Measurements from ENCODE around the gene IL7R.
"Not testable (repeated sequence)": the region's sequence is repeated elsewhere in the genome, so short reads cannot be mapped to it uniquely, and the experiment has no call there.

The IL7R gene

GRCh38 chr5:35853631-35854030 is 3.1 kb upstream of the IL7R start:
- H3K4me3 ChIP-seq (ENCODE audit: low read length): no peak overlapping the region
- no peak for TF ChIP-seq ZNF274 (IDR thresholded peaks at IDR 0.05; ENCODE audit: low read depth, low read length)

DNA sequence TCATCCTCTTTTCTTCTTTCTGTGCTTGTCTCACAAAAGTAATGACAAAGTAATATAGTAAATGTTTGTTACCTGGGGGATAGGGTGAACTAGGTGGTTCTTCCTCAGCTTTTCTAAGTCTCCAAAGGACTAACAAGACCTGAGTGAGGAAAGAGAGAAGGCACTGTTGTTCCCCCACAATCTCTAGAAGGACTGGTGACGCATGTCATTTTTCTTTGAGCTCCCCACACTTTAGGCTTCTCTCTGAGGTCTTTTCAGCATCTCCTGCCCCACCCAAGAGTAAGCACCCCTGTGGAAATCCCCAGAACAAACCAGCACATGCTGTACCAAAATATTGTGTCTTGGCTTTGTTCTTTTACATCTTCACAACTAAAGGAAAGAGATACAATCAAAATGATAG is 2.4 kb upstream of the IL7R start:
- no peak for TF ChIP-seq ZNF274 (IDR thresholded peaks at IDR 0.05; ENCODE audit: low read depth, low read length)
- H3K4me3 ChIP-seq (ENCODE audit: low read length): no peak overlapping the region

GRCh38 chr5:35855187-35855586 is 1.5 kb upstream of the IL7R start:
- H3K4me3 ChIP-seq (ENCODE audit: low read length): no peak overlapping the region
- no peak for TF ChIP-seq ZNF274 (IDR thresholded peaks at IDR 0.05; ENCODE audit: low read depth, low read length)

DNA sequence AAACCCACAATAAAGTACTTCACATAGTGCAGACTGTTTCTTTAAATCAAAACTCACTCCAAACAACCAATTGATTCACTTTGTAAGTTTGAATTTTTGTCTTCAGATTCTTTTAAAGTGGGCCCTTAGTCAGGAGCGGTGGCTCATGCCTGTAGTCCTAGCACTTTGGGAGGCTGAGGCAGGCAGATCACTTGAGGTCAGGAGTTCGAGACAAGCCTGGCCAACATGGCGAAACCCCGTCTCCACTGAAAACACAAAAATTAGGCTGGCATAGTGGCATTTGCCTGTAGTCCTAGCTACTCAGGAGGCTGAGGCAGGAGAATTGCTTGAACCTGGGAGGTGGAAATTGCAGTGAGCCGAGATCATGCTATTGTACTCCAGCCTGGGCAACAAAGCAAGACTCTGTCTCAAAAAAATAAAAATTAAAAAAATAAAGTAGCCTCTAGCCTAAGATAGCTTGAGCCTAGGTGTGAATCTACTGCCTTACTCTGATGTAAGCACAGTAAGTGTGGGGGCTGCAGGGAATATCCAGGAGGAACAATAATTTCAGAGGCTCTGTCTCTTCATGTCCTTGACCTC is 416 bp upstream of the IL7R start:
- H3K4me3 ChIP-seq (ENCODE audit: low read length): not testable (repeated sequence)

GRCh38 chr5:35857606-35858205 is 1.0 kb downstream of the IL7R start:
- no peak overlapping the region for H3K4me3 ChIP-seq (ENCODE audit: low read length)
- no peak for TF ChIP-seq ZNF274 (IDR thresholded peaks at IDR 0.05; ENCODE audit: low read depth, low read length)

GRCh38 chr5:35859101-35859661 is 2.5 kb downstream of the IL7R start:
- no peak for TF ChIP-seq ZNF274 (IDR thresholded peaks at IDR 0.05; ENCODE audit: low read depth, low read length)
- H3K4me3 ChIP-seq (ENCODE audit: low read length): no peak overlapping the region

DNA sequence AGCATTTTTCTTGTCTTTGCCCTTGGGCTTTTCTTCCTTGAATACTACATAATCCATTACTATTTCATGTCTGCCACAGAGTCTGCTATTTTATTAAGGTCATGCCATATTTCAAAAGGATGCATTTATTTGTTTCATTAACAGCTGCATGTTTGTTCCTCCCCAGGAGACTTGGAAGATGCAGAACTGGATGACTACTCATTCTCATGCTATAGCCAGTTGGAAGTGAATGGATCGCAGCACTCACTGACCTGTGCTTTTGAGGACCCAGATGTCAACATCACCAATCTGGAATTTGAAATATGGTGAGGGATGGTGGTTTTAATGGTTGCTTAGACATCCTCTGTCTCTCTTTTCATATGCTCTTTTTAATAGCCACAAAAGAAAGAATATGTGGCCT is 4.0 kb downstream of the IL7R start:
- H3K4me3 ChIP-seq (ENCODE audit: low read length): no peak overlapping the region
- no peak for TF ChIP-seq ZNF274 (IDR thresholded peaks at IDR 0.05; ENCODE audit: low read depth, low read length)

- no peak for TF ChIP-seq ZNF274 (IDR thresholded peaks at IDR 0.05; ENCODE audit: low read depth, low read length)
- H3K4me3 ChIP-seq (ENCODE audit: low read length): no peak overlapping the region
These were observed 5.0 kb downstream of the IL7R start for GRCh38 chr5:35861718-35862117.

DNA sequence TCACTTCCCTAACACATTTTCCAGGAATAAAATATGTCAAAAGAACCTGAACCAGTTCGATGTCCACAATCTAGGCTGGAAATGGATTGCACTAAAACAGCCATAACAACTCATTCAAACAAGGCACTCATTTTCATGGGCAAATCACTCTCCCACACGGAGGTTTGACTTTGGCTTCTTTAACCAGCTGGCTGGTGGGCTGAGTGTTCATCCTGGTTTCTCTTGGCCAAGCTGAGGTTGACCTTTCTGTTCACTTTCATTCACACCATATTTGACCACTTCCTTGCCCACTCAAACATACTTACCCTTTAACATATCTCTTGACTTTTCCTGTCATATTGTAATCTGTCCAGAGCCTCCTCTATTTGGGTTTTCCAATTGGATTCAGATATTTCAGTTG is 5.4 kb downstream of the IL7R start:
- no peak for TF ChIP-seq ZNF274 (IDR thresholded peaks at IDR 0.05; ENCODE audit: low read depth, low read length)

DNA sequence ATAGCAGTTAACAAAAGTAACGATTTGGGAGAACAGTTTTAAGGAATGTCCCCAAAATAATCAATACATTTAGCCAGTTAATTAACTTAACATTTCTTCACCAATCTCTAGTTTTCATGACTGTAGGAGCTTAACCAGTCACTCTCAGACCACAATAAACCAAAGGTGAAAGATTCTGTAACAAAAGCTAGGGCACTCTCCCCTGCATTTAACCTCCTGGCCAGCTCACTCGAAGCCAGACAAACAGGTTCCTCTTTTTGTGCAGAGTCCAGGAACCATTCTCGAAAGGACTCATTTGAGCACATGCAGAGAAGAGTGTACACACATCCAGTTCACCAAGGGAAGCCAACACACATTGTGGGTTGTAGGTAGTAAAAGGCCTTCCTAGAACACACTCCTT is 6.5 kb downstream of the IL7R start:
- no peak for TF ChIP-seq ZNF274 (IDR thresholded peaks at IDR 0.05; ENCODE audit: low read depth, low read length)

More for the DNA sequence above, 5.4 kb downstream of the IL7R start:
- H3K4me3 ChIP-seq (ENCODE audit: low read length): no peak overlapping the region

DNA sequence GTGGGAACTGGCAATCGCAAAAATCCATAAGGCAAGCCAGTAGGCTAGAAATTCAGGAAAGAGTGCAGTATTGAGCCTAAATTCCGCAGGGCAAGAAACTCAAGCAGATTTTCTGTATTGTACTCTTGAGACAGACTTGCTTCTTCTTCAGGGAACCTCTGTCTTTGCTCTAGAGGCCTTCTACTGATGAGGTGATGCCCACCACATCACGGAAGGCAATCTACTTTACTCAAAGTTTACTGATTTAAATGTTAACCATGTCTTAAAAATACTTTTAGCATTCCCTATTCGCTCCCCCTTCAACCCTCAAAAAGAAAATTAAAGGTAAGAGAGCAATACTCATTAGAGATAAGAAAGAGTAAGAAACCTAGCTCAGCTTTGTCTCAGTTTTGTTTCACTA is 11.3 kb downstream of the IL7R start:
- no peak for TF ChIP-seq ZNF274 (IDR thresholded peaks at IDR 0.05; ENCODE audit: low read depth, low read length)
- H3K4me3 ChIP-seq (ENCODE audit: low read length): no peak overlapping the region

More for the DNA sequence above, 6.5 kb downstream of the IL7R start:
- no peak overlapping the region for H3K4me3 ChIP-seq (ENCODE audit: low read length)

- no peak for TF ChIP-seq ZNF274 (IDR thresholded peaks at IDR 0.05; ENCODE audit: low read depth, low read length)
- no peak overlapping the region for H3K4me3 ChIP-seq (ENCODE audit: low read length)
These were observed 13.1 kb downstream of the IL7R start for GRCh38 chr5:35869685-35870277.

- TF ChIP-seq ZNF274 (IDR thresholded peaks at IDR 0.05; ENCODE audit: low read depth, low read length): no peak
- H3K4me3 ChIP-seq (ENCODE audit: low read length): no peak overlapping the region
These were observed 13.9 kb downstream of the IL7R start for GRCh38 chr5:35870605-35871004.

- no peak overlapping the region for H3K4me3 ChIP-seq (ENCODE audit: low read length)
These were observed 19.8 kb downstream of the IL7R start for GRCh38 chr5:35876454-35876853.

GRCh38 chr5:35876922-35877321 is 20.2 kb downstream of the IL7R start:
- TF ChIP-seq ZNF274 (IDR thresholded peaks at IDR 0.05; ENCODE audit: low read depth, low read length): no peak
- H3K4me3 ChIP-seq (ENCODE audit: low read length): no peak overlapping the region

More at GRCh38 chr5:35876454-35876853, 19.8 kb downstream of the IL7R start:
- no peak for TF ChIP-seq ZNF274 (IDR thresholded peaks at IDR 0.05; ENCODE audit: low read depth, low read length)
